Renal pelvis (tissue), 4 donors: ENCODE results near the gene ZDHHC12. TPM values are rescaled to one million over a fixed set of nuclear protein-coding genes. Genes with fewer than 3 reads are reported as not detected.
A peak's percentile ranks its signal among the peaks of the same experiment; 100 is the strongest.

Experiments used
- DNase-seq: peaks from one replicate; pipeline ENCODE4 v3.0.0-alpha.2; 2013
- polyA plus RNA-seq, 3 donors: library from polyadenylated mRNA; unstranded; fragments of 120-200 nt; gene quantifications; one replicate each; pipeline ENCODE4 v1.2.1, GENCODE V29; 2013; ENCODE audit not compliant: insufficient read length in 3 of 3

Gene ZDHHC12
- polyA plus RNA-seq, 3 donors = 21.3 to 24.7 (median 23.4) TPM

DNA sequence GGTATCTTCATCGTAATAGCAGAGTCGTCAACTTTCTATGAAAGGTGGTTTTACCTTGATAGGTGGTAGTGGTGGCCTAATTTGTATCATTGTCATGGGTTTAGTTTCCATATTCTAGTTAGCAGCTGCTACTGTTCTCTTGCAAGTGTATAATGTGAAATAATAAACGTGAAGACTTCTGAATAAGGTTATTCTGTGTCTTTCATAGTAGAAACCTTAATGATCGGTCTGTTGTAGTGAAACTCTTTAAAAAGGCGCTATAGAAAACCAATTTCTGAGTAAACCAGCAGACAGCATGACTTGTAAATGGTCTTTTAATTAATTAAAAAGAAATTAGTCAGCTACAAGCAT lies 33.3 kb downstream of the ZDHHC12 start:
- no peak for DNase-seq

- peak; percentile 40 for DNase-seq
These were observed 33.9 kb downstream of the ZDHHC12 start for GRCh38 chr9:128689820-128690683.

- peak; percentile 42 for DNase-seq
These were observed 34.6 kb downstream of the ZDHHC12 start for GRCh38 chr9:128689293-128689774.

- DNase-seq = peak; percentile 94
These were observed 35.2 kb downstream of the ZDHHC12 start, which contains the start of gene SET for GRCh38 chr9:128688501-128689292. Gene SET, plus strand, starts transcription at chr9:128689222. Its CDS starts 361 bp downstream, at chr9:128689583.

- no peak for DNase-seq
These were observed 36.5 kb downstream of the ZDHHC12 start for GRCh38 chr9:128687453-128687852.

DNA sequence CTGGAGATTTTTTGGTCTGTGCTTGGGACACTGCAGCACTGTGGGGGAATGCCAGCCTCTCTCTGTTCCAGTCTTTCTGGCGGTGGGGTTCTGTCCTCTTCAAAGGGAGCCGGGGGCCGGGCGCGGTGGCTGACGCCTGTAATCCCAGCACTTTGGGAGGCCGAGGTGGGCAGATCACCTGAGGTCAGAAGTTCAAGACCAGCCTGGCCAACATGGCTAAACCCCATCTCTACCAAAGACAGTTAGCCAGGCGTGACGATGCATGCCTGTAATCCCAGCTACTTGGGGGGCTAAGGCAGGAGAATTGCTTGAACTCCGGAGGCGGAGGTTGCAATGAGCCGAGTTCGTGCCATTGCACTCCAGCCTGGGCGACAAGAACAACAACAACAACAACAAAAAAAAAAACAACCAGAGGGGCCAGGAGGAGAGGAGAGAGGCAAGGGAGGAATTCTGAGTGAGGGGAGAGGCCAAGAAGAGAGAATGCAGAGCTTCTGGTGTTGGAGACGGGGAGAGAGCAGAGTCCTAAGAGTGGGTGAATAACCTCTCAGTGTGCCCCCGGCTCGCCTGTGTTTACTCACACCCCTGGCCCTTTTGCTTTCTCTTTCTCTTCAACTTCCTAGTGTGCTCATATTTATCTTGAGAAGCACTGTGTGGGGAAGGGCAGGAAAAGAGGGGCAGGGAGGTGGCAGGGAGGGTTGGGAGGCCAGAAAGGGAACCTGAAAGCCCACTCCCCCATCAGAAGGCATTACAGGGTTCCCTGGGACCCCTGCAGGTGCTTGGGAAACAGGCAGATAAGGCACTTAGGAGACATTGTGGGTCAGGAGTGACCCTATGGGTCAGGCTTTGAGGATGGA lies 38.1 kb downstream of the ZDHHC12 start:
- DNase-seq = no peak

DNA sequence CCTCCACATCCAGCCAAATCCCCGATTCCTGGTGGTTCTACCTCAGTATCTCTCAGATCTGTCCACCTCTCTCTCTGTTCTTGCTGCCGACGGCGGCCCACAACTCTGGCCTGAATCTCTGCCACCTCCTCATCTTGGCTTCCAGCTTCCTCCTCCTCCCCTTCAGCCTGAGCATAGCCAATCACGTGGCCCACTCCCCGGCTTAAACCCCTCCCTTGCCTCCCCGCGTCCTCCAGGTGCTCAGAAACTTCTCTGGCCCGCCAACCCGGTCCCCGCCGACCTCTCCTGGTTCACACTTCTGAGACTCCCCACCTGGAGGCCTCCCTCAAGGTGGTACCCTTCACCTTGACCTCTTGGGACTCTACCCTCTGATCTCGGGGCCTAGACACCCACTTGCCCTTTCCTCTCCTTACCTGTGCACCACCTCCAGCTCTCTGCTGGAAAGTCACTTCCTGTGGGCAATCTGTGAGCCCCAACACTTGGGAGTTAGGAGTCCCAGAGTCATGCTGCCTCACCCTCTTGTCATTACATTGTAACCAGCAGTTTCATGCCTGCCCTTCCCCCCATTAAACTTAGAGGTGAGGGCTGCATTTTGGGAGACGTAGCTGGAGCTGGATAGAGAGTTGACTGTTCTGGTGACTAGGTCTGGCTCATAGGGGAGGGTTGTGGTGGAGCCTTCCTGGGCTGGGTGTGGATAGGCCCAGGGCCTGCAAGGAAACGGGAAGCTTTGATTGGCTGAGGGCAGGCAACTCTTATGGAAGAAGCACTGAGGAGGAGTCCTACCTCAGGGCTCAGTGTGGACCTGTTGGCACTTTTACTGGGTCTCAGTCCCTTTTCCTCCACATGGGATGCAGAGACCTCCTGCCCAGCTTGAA lies 39.4 kb downstream of the ZDHHC12 start:
- peak; percentile 71 for DNase-seq

GRCh38 chr9:128684065-128684324 lies 39.9 kb downstream of the ZDHHC12 start:
- no peak for DNase-seq

DNA sequence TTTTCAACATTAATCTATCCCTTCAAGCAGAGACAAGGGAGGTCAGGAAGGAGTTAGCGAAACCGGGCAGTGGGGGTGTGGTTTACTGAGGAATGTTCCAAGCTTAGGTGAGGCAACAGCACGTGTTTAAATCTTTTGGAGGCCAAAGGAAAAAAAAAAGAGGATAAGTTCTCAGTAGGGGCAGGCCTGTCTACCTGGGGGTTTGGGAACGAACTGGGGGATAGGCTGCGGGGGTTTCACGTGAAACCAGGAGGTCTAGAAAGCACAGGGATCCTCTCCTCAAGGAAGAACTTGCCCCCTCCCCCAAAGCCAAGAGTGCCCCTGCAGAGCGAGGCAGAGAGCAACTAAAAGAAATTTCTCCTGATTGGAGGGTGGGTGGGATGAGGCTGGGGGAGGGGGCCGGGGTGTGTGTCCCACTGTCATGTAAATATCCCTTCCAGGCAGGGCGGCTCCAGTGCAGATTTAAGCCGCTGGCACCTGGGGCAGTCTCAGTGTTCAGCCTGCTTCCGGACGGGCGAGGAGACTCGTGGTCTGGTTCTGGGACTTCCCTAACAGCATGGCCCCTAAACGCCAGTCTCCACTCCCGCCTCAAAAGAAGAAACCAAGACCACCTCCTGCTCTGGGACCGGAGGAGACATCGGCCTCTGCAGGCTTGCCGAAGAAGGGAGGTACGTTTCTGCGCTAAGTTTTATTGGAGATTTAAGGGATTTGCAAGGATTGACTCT lies 40.4 kb downstream of the ZDHHC12 start:
- peak; percentile 45 for DNase-seq

DNA sequence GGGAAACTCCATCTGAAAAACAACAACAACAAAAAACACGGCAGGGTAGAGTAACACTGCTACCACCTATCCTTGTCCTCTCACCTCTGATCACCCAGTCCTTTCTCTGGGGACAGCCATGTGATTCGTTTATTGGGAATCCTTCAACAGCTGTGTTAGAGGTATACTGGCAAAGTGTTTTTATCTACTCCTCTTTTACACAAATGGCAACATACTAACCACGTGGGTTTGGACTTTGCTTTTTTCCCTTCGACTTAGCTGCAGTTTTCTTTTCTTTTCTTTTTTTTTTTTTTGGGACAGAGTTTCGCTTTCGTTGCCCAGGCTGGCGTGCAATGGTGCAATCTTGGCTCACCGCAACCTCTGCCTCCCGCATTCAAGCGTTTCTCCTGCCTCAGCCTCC lies 46.1 kb downstream of the ZDHHC12 start:
- no peak for DNase-seq

DNA sequence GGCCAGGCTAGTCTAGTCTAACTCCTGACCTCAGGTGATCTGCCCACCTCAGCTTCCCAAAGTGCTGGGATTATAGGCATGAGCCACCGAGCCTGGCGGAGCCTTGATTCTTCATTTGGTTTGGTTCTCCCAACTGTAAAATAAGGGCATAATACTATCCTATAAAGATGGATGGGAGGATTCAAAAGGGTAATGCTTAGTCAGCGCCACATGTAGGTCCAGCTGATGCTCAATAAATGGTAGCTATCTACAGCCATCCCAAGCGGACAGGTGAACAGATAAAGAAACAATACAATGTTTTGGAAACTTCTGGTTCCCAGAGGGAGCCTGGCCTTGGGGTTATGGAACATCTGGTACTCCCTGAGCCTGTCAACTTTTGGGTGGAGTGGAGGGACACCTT lies 48.5 kb downstream of the ZDHHC12 start:
- no peak for DNase-seq

Other genes starting within 250 kb of the ZDHHC12 start
- 10 to 100 TPM; 29.5 to 33.4 (median 32.1) TPM for gene GLE1, start 219.4 kb downstream of the ZDHHC12 start, polyA plus RNA-seq
- 100 to 1,000 TPM; 362 to 483 (median 423) TPM for gene SPTAN1, start 171.5 kb downstream of the ZDHHC12 start, polyA plus RNA-seq
- gene DYNC2I2, start 67.3 kb downstream of the ZDHHC12 start, polyA plus RNA-seq = 10 to 100 TPM; 78.6 to 91.0 (median 86.0) TPM
- gene SET, start 34.9 kb downstream of the ZDHHC12 start, polyA plus RNA-seq = 100 to 1,000 TPM; 571 to 647 (median 631) TPM
- 10 to 100 TPM; 13.0 to 14.9 (median 13.7) TPM for gene PKN3, start 21.6 kb downstream of the ZDHHC12 start, polyA plus RNA-seq
- gene ZER1, start 47.8 kb upstream of the ZDHHC12 start, polyA plus RNA-seq = 10 to 100 TPM; 35.5 to 43.2 (median 38.9) TPM
- gene TBC1D13, start 63.1 kb upstream of the ZDHHC12 start, polyA plus RNA-seq = 10 to 100 TPM; 40.1 to 45.5 (median 41.6) TPM
- 10 to 100 TPM in 2 of 3 donors, 1 to 10 TPM in 1; 8.8 to 17.0 (median 15.2) TPM for gene ENDOG, start 94.4 kb upstream of the ZDHHC12 start, polyA plus RNA-seq
- 10 to 100 TPM; 43.6 to 59.1 (median 43.6) TPM for gene SPOUT1, start 105.7 kb upstream of the ZDHHC12 start, polyA plus RNA-seq
- 10 to 100 TPM; 15.9 to 35.5 (median 29.4) TPM for gene KYAT1, start 157.8 kb upstream of the ZDHHC12 start, polyA plus RNA-seq
- gene LRRC8A, start 158.0 kb upstream of the ZDHHC12 start, polyA plus RNA-seq = 10 to 100 TPM; 27.9 to 36.2 (median 34.7) TPM
- gene PHYHD1, start 196.9 kb upstream of the ZDHHC12 start, polyA plus RNA-seq = 10 to 100 TPM; 58.7 to 69.0 (median 63.6) TPM
- gene DOLK, start 223.5 kb upstream of the ZDHHC12 start, polyA plus RNA-seq = 10 to 100 TPM; 17.8 to 19.8 (median 19.1) TPM
- 10 to 100 TPM; 43.7 to 61.3 (median 60.5) TPM for gene NUP188, start 223.6 kb upstream of the ZDHHC12 start, polyA plus RNA-seq